GM18505 (cell line): ENCODE measurements around the gene CCDC27.

Source experiments
- ATAC-seq: cut with Tn5 transposase; IDR thresholded peaks from one replicate; pipeline ENCODE4 v1.9.1; 2021; ENCODE audit not compliant: unreplicated experiment
- POLR2A ChIP-seq: IDR thresholded peaks from 4 replicates; pipeline ENCODE4 v1.6.1; 2011; ENCODE audit warnings: borderline replicate concordance; ENCODE audit not compliant: insufficient read depth, insufficient read length; ENCODE audit errors: extremely low read depth

Gene CCDC27

DNA sequence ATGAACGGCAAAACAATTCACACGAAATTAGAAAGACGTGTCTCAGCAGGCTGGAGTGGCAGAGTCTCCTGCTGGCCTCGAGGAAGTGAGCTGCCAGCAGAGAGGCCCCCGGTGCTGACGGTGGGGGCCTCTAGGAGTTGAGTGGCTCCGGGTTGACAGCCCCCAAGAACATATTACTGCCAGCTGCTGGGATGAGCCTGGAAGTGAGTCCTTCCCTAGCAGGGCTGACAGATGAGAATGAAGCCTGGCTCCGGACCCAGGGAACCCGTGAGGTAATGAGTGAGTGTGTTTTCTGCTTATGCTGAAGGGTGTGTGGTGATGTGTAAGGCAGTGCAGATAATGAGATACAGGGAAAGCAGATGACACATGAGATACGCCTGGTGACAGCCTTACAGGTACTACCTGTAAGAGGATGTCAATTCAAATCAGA lies 67.5 kb downstream of the CCDC27 start:
- TF ChIP-seq POLR2A: no peak
- ATAC-seq: no peak

DNA sequence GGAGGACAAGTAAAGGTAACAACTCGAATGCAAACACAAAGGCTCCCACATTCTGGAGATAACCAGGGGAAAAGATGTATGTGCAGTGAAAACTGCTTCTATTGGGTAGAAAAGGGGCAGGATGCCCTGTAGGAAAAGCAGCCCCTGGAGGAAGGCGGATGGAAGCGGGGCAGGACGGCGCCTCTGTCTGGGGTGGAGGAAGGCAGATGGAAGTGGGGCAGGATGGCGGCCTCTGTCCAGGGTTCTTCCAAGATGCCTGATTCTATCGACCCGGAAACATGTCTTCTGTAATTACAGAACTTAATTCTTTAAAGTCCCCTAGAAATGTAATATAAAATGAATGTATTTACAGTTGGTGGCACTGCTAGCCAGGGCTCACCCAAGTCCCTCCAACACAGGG lies 68.1 kb downstream of the CCDC27 start:
- TF ChIP-seq POLR2A: no peak

DNA sequence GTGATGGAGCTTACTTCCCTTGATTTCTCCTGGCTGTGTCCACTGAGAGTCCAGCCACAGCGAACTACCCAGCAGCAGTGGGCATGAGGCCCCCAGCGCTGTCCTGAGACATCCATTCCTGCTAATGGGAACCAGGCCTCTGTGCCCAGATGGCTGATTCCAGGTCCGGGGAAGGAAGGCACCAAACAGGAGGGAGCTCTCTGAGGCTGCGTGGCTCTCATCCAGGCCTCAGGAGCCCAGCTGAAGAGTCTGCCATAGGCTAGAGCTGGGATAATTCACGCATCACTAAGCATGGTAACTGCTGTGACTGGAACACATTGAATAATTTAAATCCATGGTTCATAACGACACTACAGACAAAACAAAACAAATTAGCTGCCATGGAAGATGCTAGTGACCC lies 68.8 kb downstream of the CCDC27 start:
- TF ChIP-seq POLR2A: no peak
- no peak for ATAC-seq

More for the DNA sequence above, 68.1 kb downstream of the CCDC27 start:
- ATAC-seq: no peak
